Stimulated activated CD4-positive, alpha-beta T cell treated with anti-CD3 and anti-CD28 coated beads, TNF-alpha, amount 100 ng/mL, for 48 hours (primary cell): Measurements from ENCODE around the gene TMEM128.
"Not testable (repeated sequence)": the region's sequence is repeated elsewhere in the genome, so short reads cannot be mapped to it uniquely, and the experiment has no call there.

Source experiments
- DNase-seq, 3 donors: peaks; one replicate each; pipeline ENCODE4 v3.0.0-alpha.2; 2020; ENCODE audit warnings: low read depth in 3 of 3

The TMEM128 gene

GRCh38 chr4:4248029-4248884, at the start of gene TMEM128:
Gene TMEM128, minus strand, starts transcription at chr4:4248223. Its CDS starts 21 bp downstream, at chr4:4248202.
- DNase-seq = peak; percentile 81 to 85 (median 84)

GRCh38 chr4:4296283-4296846, 48.3 kb upstream of the TMEM128 start:
- DNase-seq = no peak

- no peak for DNase-seq
These were observed 45.3 kb upstream of the TMEM128 start for GRCh38 chr4:4293279-4293678.

GRCh38 chr4:4289941-4290850, 42.2 kb upstream of the TMEM128 start, which contains the start of the genes LYAR and ZBTB49:
Gene LYAR, minus strand, starts transcription at chr4:4290154. Its CDS starts 6,412 bp downstream, at chr4:4283742.
Gene ZBTB49, plus strand, starts transcription at chr4:4290251. Its CDS starts 9,695 bp downstream, at chr4:4299946.
- DNase-seq = peak; percentile 91 to 96 (median 94)

GRCh38 chr4:4289597-4289940, 41.5 kb upstream of the TMEM128 start:
- no peak for DNase-seq

- no peak for DNase-seq
These were observed 41.0 kb upstream of the TMEM128 start for GRCh38 chr4:4289055-4289454.

GRCh38 chr4:4288098-4288497, 40.1 kb upstream of the TMEM128 start:
- DNase-seq = no peak

GRCh38 chr4:4284827-4285618, 37.0 kb upstream of the TMEM128 start:
- no peak for DNase-seq

- DNase-seq = no peak
These were observed 33.8 kb upstream of the TMEM128 start for GRCh38 chr4:4281787-4282186.

- DNase-seq = no peak
These were observed 29.5 kb upstream of the TMEM128 start for GRCh38 chr4:4277531-4277930.

- no peak for DNase-seq
These were observed 26.2 kb upstream of the TMEM128 start for GRCh38 chr4:4274226-4274625.

- DNase-seq = no peak
These were observed 23.9 kb upstream of the TMEM128 start for GRCh38 chr4:4271912-4272311.

GRCh38 chr4:4270529-4270928, 22.5 kb upstream of the TMEM128 start:
- DNase-seq = no peak

- DNase-seq = no peak
These were observed 21.8 kb upstream of the TMEM128 start for GRCh38 chr4:4269856-4270255.

GRCh38 chr4:4269331-4269731, 21.3 kb upstream of the TMEM128 start:
- DNase-seq = no peak

GRCh38 chr4:4268776-4269175, 20.8 kb upstream of the TMEM128 start:
- DNase-seq = no peak

- no peak for DNase-seq
These were observed 20.0 kb upstream of the TMEM128 start for GRCh38 chr4:4267981-4268380.

GRCh38 chr4:4260185-4260751, 12.2 kb upstream of the TMEM128 start:
- DNase-seq = no peak

GRCh38 chr4:4259484-4260100, 11.6 kb upstream of the TMEM128 start:
- DNase-seq = no peak

GRCh38 chr4:4257705-4258104, 9.7 kb upstream of the TMEM128 start:
- DNase-seq = not testable (repeated sequence)

- no peak for DNase-seq
These were observed 8.8 kb upstream of the TMEM128 start for GRCh38 chr4:4256799-4257198.
